NCI-H2081 treated with DMSO at 0.1 percent for 48 hours (cell line): ENCODE results near the gene IFI44L.

ENCODE experiments used
- DNase-seq: peaks from one replicate; lab custom pipeline; 2025; lab: John Stamatoyannopoulos, UW

Gene IFI44L

GRCh38 chr1:78688697-78689096 is 68.4 kb downstream of the IFI44L start:
- no peak for DNase-seq

- DNase-seq: no peak
These were observed 70.3 kb downstream of the IFI44L start for GRCh38 chr1:78690516-78690915.

GRCh38 chr1:78691995-78692747 is 71.9 kb downstream of the IFI44L start:
- no peak for DNase-seq
